ENCODE results near the gene NR2C2. TPM values are rescaled to one million over a fixed set of nuclear protein-coding genes. Genes with fewer than 3 reads are reported as not detected.
"Not testable (repeated sequence)": the region's sequence is repeated elsewhere in the genome, so short reads cannot be mapped to it uniquely, and the experiment has no call there.

Gene NR2C2
- total RNA-seq, 2 experiments from 2014 or later, result 47.1 to 47.4 TPM

GRCh38 chr3:14902719-14903118 is 44.7 kb upstream of the NR2C2 start:
- intact Hi-C loops (cut with micrococcal nuclease), result no loop called here
- Mint-ChIP-seq H3K4me1 (ENCODE audit: low read depth) (no peaks in the 10 kb centered on the region), H3K36me3 (ENCODE audit: low read depth) (no peaks in the 10 kb centered on the region), H3K9me3 (peaks cover 7% of the 10 kb centered on the region), H3K27ac (no peak overlapping the region), H3K27me3 (peaks cover 1% of the 10 kb centered on the region), H3K4me3 (no peak overlapping the region)
- ATAC-seq, result no peak
- DNase-seq, result no peak
- TF ChIP-seq CTCF (IDR thresholded peaks at IDR 0.05), result no peak
- ChIA-PET CTCF (no interaction called here), POLR2A (no interaction called here)

GRCh38 chr3:14903501-14903900 is 43.9 kb upstream of the NR2C2 start:
- H3K27me3 Mint-ChIP-seq; DNase-seq; H3K9me3 Mint-ChIP-seq; POLR2A ChIA-PET; H3K4me1 Mint-ChIP-seq (ENCODE audit: low read depth); ATAC-seq; H3K36me3 Mint-ChIP-seq (ENCODE audit: low read depth); intact Hi-C loops (cut with micrococcal nuclease); CTCF ChIA-PET; H3K27ac Mint-ChIP-seq; H3K4me3 Mint-ChIP-seq: not testable (repeated sequence)

GRCh38 chr3:14905055-14905657 is 42.2 kb upstream of the NR2C2 start:
- H3K27ac Mint-ChIP-seq, result no peak overlapping the region
- POLR2A ChIA-PET, result no interaction called here
- H3K27me3 Mint-ChIP-seq, result peaks cover 1% of the 10 kb centered on the region
- H3K9me3 Mint-ChIP-seq, result peaks cover 7% of the 10 kb centered on the region
- CTCF ChIA-PET, result interaction anchor here (1.3 kb wide), 1 partner anchor 16 kb away, joined by 4 read pairs; no protein-coding TSS in a partner anchor
- ATAC-seq (no peak), DNase-seq (no peak)
- no peak for TF ChIP-seq CTCF (IDR thresholded peaks at IDR 0.05)
- H3K4me1 Mint-ChIP-seq (ENCODE audit: low read depth), result no peaks in the 10 kb centered on the region
- intact Hi-C loops (cut with micrococcal nuclease), result no loop called here
- no peaks in the 10 kb centered on the region for H3K36me3 Mint-ChIP-seq (ENCODE audit: low read depth)
- H3K4me3 Mint-ChIP-seq, result no peak overlapping the region

- DNase-seq (no peak), ATAC-seq (no peak)
- Mint-ChIP-seq H3K27ac (no peak overlapping the region), H3K27me3 (peaks cover 1% of the 10 kb centered on the region), H3K4me1 (ENCODE audit: low read depth) (no peaks in the 10 kb centered on the region), H3K36me3 (ENCODE audit: low read depth) (no peaks in the 10 kb centered on the region), H3K4me3 (no peak overlapping the region), H3K9me3 (peaks cover 7% of the 10 kb centered on the region)
- ChIA-PET CTCF (interaction anchor here (1.3 kb wide), 1 partner anchor 15 kb away, joined by 4 read pairs; no protein-coding TSS in a partner anchor), POLR2A (no interaction called here)
- intact Hi-C loops (cut with micrococcal nuclease), result no loop called here
- no peak for TF ChIP-seq CTCF (IDR thresholded peaks at IDR 0.05)
Observed at GRCh38 chr3:14906355-14906971, 40.9 kb upstream of the NR2C2 start.

GRCh38 chr3:14907043-14907966 is 40.1 kb upstream of the NR2C2 start:
- ChIA-PET CTCF (interaction anchor here (1.1 kb wide), 1 partner anchor 14 kb away, joined by 4 read pairs; no protein-coding TSS in a partner anchor), POLR2A (no interaction called here)
- Mint-ChIP-seq H3K4me1 (ENCODE audit: low read depth) (no peaks in the 10 kb centered on the region), H3K4me3 (no peak overlapping the region), H3K27me3 (peaks cover 1% of the 10 kb centered on the region), H3K27ac (no peak overlapping the region), H3K36me3 (ENCODE audit: low read depth) (no peaks in the 10 kb centered on the region), H3K9me3 (peaks cover 7% of the 10 kb centered on the region)
- no peak for TF ChIP-seq CTCF (IDR thresholded peaks at IDR 0.05)
- intact Hi-C loops (cut with micrococcal nuclease), result no loop called here
- no peak for ATAC-seq
- no peak for DNase-seq

Data from activated CD8-positive, alpha-beta T cell treated with anti-CD3 and anti-CD28 coated beads for 36 hours (primary cell).